ENCODE measurements around the gene ZNF526.

ZNF526 gene

GRCh38 chr19:42272535-42272897 is 52.4 kb downstream of the ZNF526 start:
- Histone ChIP-seq H3K27me3 (ENCODE audit: insufficient read depth, low read length) (no peaks in the 10 kb centered on the region), H3K36me3 (ENCODE audit: insufficient read depth, low read depth, low read length) (peaks cover 8% of the 10 kb centered on the region; the same call in 1 of the 2 replicates), H3K4me3 (ENCODE audit: low read length) (no peak overlapping the region), H3K9me3 (ENCODE audit: insufficient read depth, low read depth, low read length) (no peaks in the 10 kb centered on the region), H3K9ac (ENCODE audit: low read depth, low read length) (no peak overlapping the region), H3K4me1 (ENCODE audit: insufficient read depth, low read length) (peaks cover 7% of the 10 kb centered on the region), H3K27ac (ENCODE audit: low read length) (no peak overlapping the region)

- H3K4me3 ChIP-seq (ENCODE audit: low read length): no peak overlapping the region
- H3K9me3 ChIP-seq (ENCODE audit: insufficient read depth, low read depth, low read length): no peaks in the 10 kb centered on the region
- H3K27ac ChIP-seq (ENCODE audit: low read length): no peak overlapping the region
- H3K4me1 ChIP-seq (ENCODE audit: insufficient read depth, low read length): peaks cover 7% of the 10 kb centered on the region
- peaks cover 8% of the 10 kb centered on the region; the same call in 1 of the 2 replicates for H3K36me3 ChIP-seq (ENCODE audit: insufficient read depth, low read depth, low read length)
- no peaks in the 10 kb centered on the region for H3K27me3 ChIP-seq (ENCODE audit: insufficient read depth, low read length)
- H3K9ac ChIP-seq (ENCODE audit: low read depth, low read length): no peak overlapping the region
Measured at GRCh38 chr19:42272989-42273406, 52.9 kb downstream of the ZNF526 start.

- H3K4me3 ChIP-seq (ENCODE audit: low read length): no peak overlapping the region
- H3K9ac ChIP-seq (ENCODE audit: low read depth, low read length): no peak overlapping the region
- H3K27ac ChIP-seq (ENCODE audit: low read length): no peak overlapping the region
- H3K36me3 ChIP-seq (ENCODE audit: insufficient read depth, low read depth, low read length): peaks cover 8% of the 10 kb centered on the region; the same call in 1 of the 2 replicates
- no peaks in the 10 kb centered on the region for H3K27me3 ChIP-seq (ENCODE audit: insufficient read depth, low read length)
- H3K9me3 ChIP-seq (ENCODE audit: insufficient read depth, low read depth, low read length): no peaks in the 10 kb centered on the region
- peaks cover 7% of the 10 kb centered on the region for H3K4me1 ChIP-seq (ENCODE audit: insufficient read depth, low read length)
Measured at GRCh38 chr19:42273407-42274064, 53.4 kb downstream of the ZNF526 start.

- no peaks in the 10 kb centered on the region for H3K9me3 ChIP-seq (ENCODE audit: insufficient read depth, low read depth, low read length)
- peaks cover 8% of the 10 kb centered on the region; the same call in 1 of the 2 replicates for H3K36me3 ChIP-seq (ENCODE audit: insufficient read depth, low read depth, low read length)
- no peak overlapping the region for H3K9ac ChIP-seq (ENCODE audit: low read depth, low read length)
- no peaks in the 10 kb centered on the region for H3K27me3 ChIP-seq (ENCODE audit: insufficient read depth, low read length)
- H3K4me3 ChIP-seq (ENCODE audit: low read length): no peak overlapping the region
- H3K27ac ChIP-seq (ENCODE audit: low read length): no peak overlapping the region
- peaks cover 7% of the 10 kb centered on the region for H3K4me1 ChIP-seq (ENCODE audit: insufficient read depth, low read length)
Measured at GRCh38 chr19:42274065-42274682, 54.1 kb downstream of the ZNF526 start.

- H3K27me3 ChIP-seq (ENCODE audit: insufficient read depth, low read length): no peaks in the 10 kb centered on the region
- H3K4me3 ChIP-seq (ENCODE audit: low read length): no peak overlapping the region
- no peaks in the 10 kb centered on the region for H3K9me3 ChIP-seq (ENCODE audit: insufficient read depth, low read depth, low read length)
- H3K36me3 ChIP-seq (ENCODE audit: insufficient read depth, low read depth, low read length): peaks cover 8% of the 10 kb centered on the region; the same call in 1 of the 2 replicates
- no peak overlapping the region for H3K27ac ChIP-seq (ENCODE audit: low read length)
- H3K9ac ChIP-seq (ENCODE audit: low read depth, low read length): no peak overlapping the region
- peaks cover 3% of the 10 kb centered on the region for H3K4me1 ChIP-seq (ENCODE audit: insufficient read depth, low read length)
Measured at GRCh38 chr19:42275103-42275502, 55.0 kb downstream of the ZNF526 start.

- Histone ChIP-seq H3K9ac (ENCODE audit: low read depth, low read length) (no peak overlapping the region), H3K9me3 (ENCODE audit: insufficient read depth, low read depth, low read length) (no peaks in the 10 kb centered on the region), H3K4me3 (ENCODE audit: low read length) (no peak overlapping the region), H3K36me3 (ENCODE audit: insufficient read depth, low read depth, low read length) (peaks cover 8% of the 10 kb centered on the region; the same call in 1 of the 2 replicates), H3K4me1 (ENCODE audit: insufficient read depth, low read length) (no peaks in the 10 kb centered on the region; the same call in none of the 2 replicates), H3K27me3 (ENCODE audit: insufficient read depth, low read length) (no peaks in the 10 kb centered on the region), H3K27ac (ENCODE audit: low read length) (no peak overlapping the region)
Measured at GRCh38 chr19:42275517-42275916, 55.4 kb downstream of the ZNF526 start.

GRCh38 chr19:42276284-42276683 is 56.2 kb downstream of the ZNF526 start:
- no peak overlapping the region for H3K9ac ChIP-seq (ENCODE audit: low read depth, low read length)
- H3K4me3 ChIP-seq (ENCODE audit: low read length): no peak overlapping the region
- no peaks in the 10 kb centered on the region; the same call in none of the 2 replicates for H3K4me1 ChIP-seq (ENCODE audit: insufficient read depth, low read length)
- H3K27ac ChIP-seq (ENCODE audit: low read length): no peak overlapping the region
- no peaks in the 10 kb centered on the region for H3K27me3 ChIP-seq (ENCODE audit: insufficient read depth, low read length)
- no peaks in the 10 kb centered on the region for H3K9me3 ChIP-seq (ENCODE audit: insufficient read depth, low read depth, low read length)
- H3K36me3 ChIP-seq (ENCODE audit: insufficient read depth, low read depth, low read length): peaks cover 8% of the 10 kb centered on the region; the same call in 1 of the 2 replicates

GRCh38 chr19:42276821-42277220 is 56.7 kb downstream of the ZNF526 start:
- no peak overlapping the region for H3K27ac ChIP-seq (ENCODE audit: low read length)
- H3K36me3 ChIP-seq (ENCODE audit: insufficient read depth, low read depth, low read length): peaks cover 8% of the 10 kb centered on the region; the same call in 1 of the 2 replicates
- no peak overlapping the region for H3K9ac ChIP-seq (ENCODE audit: low read depth, low read length)
- H3K4me1 ChIP-seq (ENCODE audit: insufficient read depth, low read length): peaks cover 2% of the 10 kb centered on the region
- H3K4me3 ChIP-seq (ENCODE audit: low read length): no peak overlapping the region
- no peaks in the 10 kb centered on the region for H3K27me3 ChIP-seq (ENCODE audit: insufficient read depth, low read length)
- H3K9me3 ChIP-seq (ENCODE audit: insufficient read depth, low read depth, low read length): no peaks in the 10 kb centered on the region
